ENCODE results near the gene REXO1. TPM values are rescaled to one million over a fixed set of nuclear protein-coding genes. Genes with fewer than 3 reads are reported as not detected.

Gene REXO1
- total RNA-seq, 3 donors from 2014 or later: 91.5 to 95.0 (median 94.4) TPM

DNA sequence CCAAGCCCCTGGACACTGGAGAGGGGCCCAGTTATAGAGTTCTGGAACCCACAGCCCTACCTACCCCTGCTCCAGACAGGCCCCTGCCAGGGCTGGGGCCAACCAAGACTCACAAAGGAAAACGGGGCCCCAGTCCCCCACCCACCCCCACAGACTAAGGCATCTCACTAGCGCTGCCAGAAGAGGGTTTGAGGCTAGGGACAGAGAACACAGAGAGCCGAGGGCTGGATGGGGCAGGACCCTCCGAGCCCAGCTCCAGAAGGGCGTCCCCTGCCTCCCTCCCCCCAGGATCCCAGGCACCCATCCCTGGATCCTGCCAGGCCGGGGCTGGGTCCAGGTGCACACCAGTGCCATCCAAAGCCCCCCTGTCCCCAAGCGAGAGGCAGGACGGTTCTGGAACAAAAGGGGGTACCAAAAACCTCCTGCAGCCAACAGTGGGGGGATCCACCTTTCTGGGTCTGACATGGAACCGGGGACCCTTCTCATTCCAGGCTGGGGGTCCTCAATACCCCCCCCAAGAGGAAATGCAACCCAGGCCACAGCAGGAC is 4.4 kb upstream of the REXO1 start:
- Mint-ChIP-seq H3K9me3 (no peaks in the 10 kb centered on the region), H3K27me3 (ENCODE audit: low read depth) (no peaks in the 10 kb centered on the region), H3K4me1 (ENCODE audit: low read depth) (peaks cover 55% of the 10 kb centered on the region), H3K4me3 (peak overlapping the region; percentile 35), H3K36me3 (ENCODE audit: insufficient read depth) (peaks cover 2% of the 10 kb centered on the region)
- DNase-seq (no peak), ATAC-seq (no peak)

DNA sequence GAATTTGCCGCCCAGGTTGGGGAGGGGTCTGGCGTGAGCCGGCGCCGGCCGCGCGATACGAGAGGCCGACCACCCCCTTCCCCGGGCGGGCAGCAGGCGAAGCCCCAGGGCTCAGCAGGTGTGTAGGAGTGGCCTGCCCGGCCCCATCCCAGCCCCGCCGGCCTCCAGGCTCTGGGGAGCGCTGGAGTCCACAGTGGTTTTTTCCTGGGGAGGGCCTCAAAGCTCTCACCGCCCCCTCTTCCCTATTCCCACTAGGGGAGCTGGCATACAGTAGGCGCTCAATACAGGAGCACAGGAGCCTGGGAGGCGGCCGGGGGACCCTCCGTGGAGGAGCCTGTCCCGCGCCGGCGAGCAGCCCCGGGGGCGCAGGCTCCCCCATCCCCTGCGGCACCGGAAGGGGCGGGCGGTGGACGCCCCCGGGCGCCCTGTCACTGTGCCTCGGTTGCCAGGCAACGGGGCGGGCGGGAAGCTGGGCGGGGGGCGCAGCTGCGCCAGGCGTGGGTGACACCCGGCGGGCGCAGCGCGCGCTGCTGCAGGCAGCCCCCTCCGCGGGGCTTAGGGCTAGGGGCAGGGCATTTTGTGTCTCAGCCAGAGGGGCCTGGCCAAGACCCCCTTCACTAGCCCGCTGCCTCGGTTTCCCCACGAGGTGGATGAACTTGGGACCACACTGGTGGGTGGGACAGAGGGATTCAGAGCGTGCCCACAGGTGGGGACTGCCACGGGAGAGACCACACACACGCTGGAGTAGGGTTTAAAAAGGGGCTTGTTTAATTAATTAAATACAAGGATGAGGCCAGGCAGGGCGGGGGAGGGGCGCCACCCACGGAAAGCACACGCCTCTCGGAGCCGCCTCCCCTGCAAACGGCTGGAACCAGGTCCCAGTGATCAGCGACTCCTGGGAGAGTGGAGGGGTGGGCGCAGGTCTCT is 3.6 kb upstream of the REXO1 start:
- peak in 1 of 2 donors; percentile 4 for ATAC-seq
- Mint-ChIP-seq H3K4me3 (peak overlapping the region; percentile 35), H3K9me3 (no peaks in the 10 kb centered on the region), H3K36me3 (ENCODE audit: insufficient read depth) (peaks cover 3% of the 10 kb centered on the region), H3K27me3 (ENCODE audit: low read depth) (no peaks in the 10 kb centered on the region), H3K4me1 (ENCODE audit: low read depth) (peaks cover 60% of the 10 kb centered on the region)
- DNase-seq: peak; percentile 71

DNA sequence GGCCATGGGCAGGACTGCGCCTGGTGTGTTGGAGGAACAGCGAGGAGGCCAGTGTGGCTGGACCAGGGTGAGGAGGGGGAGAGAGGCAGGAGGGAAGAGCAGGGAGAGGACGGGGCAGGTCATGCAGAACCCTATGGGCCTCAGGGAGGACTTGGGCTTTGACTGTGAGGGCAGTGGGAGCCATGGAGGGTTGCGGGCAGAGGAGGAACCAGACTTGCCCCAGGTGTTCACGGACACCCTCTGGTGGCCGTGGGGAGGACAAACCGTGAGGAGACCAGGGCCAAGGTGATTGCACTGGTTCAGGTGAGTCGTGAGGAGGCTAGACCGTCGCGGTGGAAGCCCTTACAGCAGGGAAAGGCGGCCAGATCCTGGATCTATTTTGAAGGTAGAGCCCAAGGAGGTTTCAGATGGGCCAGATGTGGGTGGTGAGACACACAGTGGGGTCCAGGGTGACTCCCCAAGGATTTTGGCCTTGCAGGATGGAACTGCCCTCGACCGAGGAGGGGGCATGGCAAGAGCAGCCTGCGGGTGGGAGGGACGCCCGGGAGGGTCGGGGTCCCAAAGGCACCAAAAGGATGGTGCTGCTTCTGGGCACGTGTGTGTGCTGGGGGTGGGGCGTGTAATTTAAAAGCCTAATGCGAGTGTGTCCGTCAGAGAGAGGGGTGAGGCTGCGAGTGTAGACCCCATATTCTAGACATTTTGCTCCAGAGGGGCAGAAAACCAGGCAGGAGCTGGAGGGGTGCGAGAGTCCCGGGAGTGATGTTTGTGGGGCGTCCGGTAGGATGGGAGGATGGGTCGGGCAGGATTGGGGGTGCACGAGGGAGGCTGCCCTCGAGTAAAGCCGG is 2.7 kb upstream of the REXO1 start:
- no peaks in the 10 kb centered on the region for H3K9me3 Mint-ChIP-seq
- H3K4me3 Mint-ChIP-seq: peak overlapping the region; percentile 56
- peaks cover 3% of the 10 kb centered on the region for H3K36me3 Mint-ChIP-seq (ENCODE audit: insufficient read depth)
- peaks cover 64% of the 10 kb centered on the region for H3K4me1 Mint-ChIP-seq (ENCODE audit: low read depth)
- no peak for DNase-seq
- ATAC-seq: no peak
- no peaks in the 10 kb centered on the region for H3K27me3 Mint-ChIP-seq (ENCODE audit: low read depth)

DNA sequence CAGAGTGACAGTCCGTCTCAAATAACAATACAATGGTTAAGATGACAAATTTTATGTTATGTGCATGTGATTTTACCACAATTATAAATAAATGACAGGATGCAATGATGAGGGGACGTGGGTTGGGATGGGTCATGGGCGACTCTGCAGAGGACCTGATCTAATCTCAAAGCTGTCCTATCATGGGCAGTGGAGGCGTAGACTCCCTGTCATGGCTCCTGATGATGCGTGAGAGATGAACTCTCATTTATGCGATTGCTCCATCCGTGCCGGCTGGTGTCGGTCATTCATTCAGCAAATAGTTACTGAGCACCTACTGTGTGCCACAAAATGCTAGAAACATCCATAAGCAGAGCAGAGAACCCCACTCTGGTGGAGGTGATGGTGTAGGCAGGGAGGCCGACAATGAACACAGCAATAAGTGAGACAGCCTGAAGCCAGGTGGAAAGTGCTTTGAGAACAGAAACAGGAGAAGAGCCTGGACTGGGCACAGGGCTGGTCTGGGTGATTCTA is 1.7 kb upstream of the REXO1 start:
- ATAC-seq: no peak
- Mint-ChIP-seq H3K36me3 (ENCODE audit: insufficient read depth) (peaks cover 3% of the 10 kb centered on the region), H3K27me3 (ENCODE audit: low read depth) (no peaks in the 10 kb centered on the region), H3K9me3 (no peaks in the 10 kb centered on the region), H3K4me3 (peak overlapping the region; percentile 42), H3K4me1 (ENCODE audit: low read depth) (peaks cover 59% of the 10 kb centered on the region)
- DNase-seq: no peak

DNA sequence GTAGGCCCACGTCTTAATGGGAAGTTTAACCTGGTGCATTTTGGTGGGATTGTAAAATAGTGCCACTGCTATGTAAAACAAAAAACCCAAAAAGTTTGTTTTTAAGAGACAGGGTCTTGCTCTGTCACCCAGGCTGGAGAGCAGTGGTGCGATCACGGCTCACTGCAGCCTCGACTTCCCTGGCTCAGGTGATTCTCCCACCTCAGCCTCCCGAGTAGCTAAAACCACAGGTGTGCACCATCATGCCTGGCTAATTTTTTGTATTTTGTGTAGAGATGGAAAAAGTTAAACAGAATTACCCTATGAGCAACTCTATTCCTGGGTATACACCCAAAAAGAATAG is 820 bp upstream of the REXO1 start:
- H3K27me3 Mint-ChIP-seq (ENCODE audit: low read depth): no peaks in the 10 kb centered on the region

DNA sequence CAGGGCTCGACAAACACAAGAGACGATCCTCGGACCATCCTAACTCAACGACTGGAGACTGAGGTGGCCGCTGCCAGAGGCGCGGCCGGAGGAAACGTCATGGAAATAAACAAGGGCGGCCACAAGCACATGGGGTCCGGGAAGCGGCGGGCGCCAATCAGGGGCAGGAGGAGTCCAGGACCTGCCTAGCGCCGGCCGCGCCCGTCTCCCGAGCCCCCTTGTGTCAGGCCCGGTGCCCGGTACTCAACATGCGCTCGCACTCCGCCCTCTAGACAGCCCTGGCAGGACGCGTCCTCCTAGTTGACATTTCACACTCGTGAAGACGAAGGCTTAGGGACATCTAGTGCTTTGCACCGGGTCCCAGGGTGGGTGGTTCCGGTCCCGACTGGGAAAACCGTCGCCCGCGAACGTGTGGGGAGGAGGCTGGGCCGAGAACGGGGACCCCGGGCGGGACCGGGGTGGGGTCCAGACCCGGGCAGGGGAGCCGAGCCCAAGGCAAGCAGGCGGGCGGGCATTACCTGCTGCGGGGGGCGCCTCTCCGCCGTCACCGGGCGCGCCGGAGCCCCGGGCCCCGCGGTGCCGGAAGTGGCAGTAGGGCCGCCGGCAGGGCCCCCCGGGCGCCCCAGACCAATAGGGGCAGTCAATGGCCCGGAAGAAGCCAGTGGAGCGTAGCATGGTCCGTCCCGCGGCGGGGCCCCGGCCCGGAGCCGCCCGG is 442 bp downstream of the REXO1 start:
- Mint-ChIP-seq H3K4me1 (ENCODE audit: low read depth) (peaks cover 60% of the 10 kb centered on the region), H3K9me3 (no peaks in the 10 kb centered on the region), H3K4me3 (peak overlapping the region; percentile 93), H3K27me3 (ENCODE audit: low read depth) (no peaks in the 10 kb centered on the region), H3K36me3 (ENCODE audit: insufficient read depth) (peaks cover 1% of the 10 kb centered on the region)
- ATAC-seq (peak; percentile 34 to 44), DNase-seq (no peak)

More for the DNA sequence above, 820 bp upstream of the REXO1 start:
- H3K36me3 Mint-ChIP-seq (ENCODE audit: insufficient read depth): peaks cover 3% of the 10 kb centered on the region
- no peak for ATAC-seq
- H3K4me3 Mint-ChIP-seq: no peak overlapping the region
- peaks cover 59% of the 10 kb centered on the region for H3K4me1 Mint-ChIP-seq (ENCODE audit: low read depth)
- no peak for DNase-seq
- H3K9me3 Mint-ChIP-seq: no peaks in the 10 kb centered on the region

DNA sequence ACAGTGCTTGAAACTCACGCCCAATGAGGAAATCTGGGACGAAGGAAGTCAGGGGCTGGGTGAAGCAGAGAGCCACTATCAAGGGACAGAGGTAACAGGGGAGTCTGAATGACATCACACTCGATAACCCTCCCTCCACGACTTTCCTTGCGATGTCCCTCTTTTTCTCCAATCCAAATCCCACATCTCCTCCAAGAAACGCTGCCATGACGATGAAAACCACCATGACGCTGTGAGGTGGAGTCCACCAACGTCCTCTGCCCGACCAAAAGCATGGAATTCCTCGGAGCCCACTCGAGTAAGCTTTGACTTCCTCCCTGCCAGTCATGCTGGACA is 967 bp downstream of the REXO1 start:
- Mint-ChIP-seq H3K27me3 (ENCODE audit: low read depth) (no peaks in the 10 kb centered on the region), H3K36me3 (ENCODE audit: insufficient read depth) (peaks cover 3% of the 10 kb centered on the region), H3K9me3 (no peaks in the 10 kb centered on the region), H3K4me1 (ENCODE audit: low read depth) (peaks cover 62% of the 10 kb centered on the region), H3K4me3 (peak overlapping the region; percentile 93)
- ATAC-seq (no peak), DNase-seq (no peak)

DNA sequence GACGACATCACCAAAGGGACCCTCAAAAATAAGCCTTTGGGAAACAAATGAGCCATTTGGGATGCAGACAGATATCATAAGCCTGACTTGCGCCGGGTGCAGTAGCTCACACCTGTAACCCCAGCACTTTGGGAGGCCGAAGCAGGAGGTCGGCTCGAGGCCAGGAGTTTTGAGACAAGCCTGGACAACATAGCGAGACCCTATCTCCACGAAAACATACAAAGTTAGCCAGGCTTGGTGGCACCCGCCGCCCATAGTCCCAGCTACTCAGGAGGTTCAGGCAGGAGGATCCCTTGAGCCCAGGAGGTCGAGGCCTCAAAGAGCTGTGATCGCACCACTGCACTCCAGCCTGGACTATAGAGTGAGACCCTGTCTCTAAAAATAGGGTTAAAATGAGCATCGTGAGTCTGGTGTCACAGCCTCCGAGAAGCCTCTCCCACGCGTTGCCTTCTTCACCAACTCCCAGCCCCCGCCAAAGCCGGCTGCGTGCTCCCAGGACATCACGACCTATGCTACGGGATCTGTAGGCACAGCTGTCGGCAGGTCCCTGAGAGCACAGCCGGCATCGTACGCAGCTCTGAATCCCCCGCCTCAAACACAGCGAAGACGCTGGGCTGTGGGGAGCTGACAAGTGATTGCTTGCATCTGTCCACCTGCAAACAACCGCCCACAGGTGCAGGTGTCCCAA is 1.6 kb downstream of the REXO1 start:
- Mint-ChIP-seq H3K4me1 (ENCODE audit: low read depth) (peaks cover 66% of the 10 kb centered on the region), H3K36me3 (ENCODE audit: insufficient read depth) (peaks cover 3% of the 10 kb centered on the region), H3K27me3 (ENCODE audit: low read depth) (no peaks in the 10 kb centered on the region), H3K9me3 (no peaks in the 10 kb centered on the region), H3K4me3 (peak overlapping the region; percentile 93)
- DNase-seq (no peak), ATAC-seq (no peak)

DNA sequence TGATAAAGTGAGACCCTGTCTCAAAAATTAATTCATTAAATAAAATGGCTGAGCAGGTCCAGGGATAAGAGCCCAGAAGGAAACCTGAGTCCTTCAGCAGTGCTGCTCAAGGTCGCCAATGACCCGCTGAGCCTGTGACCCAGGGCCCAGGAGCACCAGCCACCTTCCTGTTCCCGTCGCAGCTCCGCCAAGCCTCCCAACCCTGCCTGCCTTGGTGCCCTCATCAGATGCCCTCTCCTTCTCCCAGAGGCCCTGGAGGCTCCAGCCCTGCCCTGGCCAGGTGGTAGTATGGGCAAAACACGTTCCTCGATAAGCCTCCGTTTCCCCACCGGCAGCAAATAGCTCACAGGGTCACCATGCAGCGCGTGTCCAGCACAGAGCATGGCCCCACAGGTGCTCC is 2.6 kb downstream of the REXO1 start:
- no peaks in the 10 kb centered on the region for H3K27me3 Mint-ChIP-seq (ENCODE audit: low read depth)
- no peak for ATAC-seq
- no peaks in the 10 kb centered on the region for H3K9me3 Mint-ChIP-seq
- peaks cover 7% of the 10 kb centered on the region for H3K36me3 Mint-ChIP-seq (ENCODE audit: insufficient read depth)
- peak overlapping the region; percentile 93 for H3K4me3 Mint-ChIP-seq
- peaks cover 64% of the 10 kb centered on the region for H3K4me1 Mint-ChIP-seq (ENCODE audit: low read depth)
- DNase-seq: no peak

DNA sequence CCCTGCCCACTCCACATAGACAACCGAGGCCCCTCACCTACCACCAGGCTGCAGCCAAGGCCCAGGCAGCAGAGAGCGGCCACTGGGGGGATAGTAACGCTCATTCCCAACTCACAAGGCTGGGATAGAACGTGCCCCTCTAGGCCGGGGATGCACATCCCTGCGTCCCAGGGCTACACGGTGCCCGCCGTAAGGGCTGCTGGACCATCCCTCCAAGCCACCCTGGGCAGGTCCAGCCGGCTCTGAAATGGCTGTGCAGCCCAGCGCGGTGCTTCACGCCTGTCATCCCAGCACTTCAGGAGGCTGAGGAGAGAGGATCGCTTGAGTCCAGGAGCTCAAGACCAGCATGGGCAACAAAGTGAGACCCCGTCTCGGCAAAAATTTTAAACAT is 3.2 kb downstream of the REXO1 start:
- H3K27me3 Mint-ChIP-seq (ENCODE audit: low read depth): no peaks in the 10 kb centered on the region
- DNase-seq: no peak
- no peak overlapping the region for H3K4me3 Mint-ChIP-seq
- no peaks in the 10 kb centered on the region for H3K9me3 Mint-ChIP-seq
- ATAC-seq: no peak
- peaks cover 7% of the 10 kb centered on the region for H3K36me3 Mint-ChIP-seq (ENCODE audit: insufficient read depth)
- peaks cover 67% of the 10 kb centered on the region for H3K4me1 Mint-ChIP-seq (ENCODE audit: low read depth)

DNA sequence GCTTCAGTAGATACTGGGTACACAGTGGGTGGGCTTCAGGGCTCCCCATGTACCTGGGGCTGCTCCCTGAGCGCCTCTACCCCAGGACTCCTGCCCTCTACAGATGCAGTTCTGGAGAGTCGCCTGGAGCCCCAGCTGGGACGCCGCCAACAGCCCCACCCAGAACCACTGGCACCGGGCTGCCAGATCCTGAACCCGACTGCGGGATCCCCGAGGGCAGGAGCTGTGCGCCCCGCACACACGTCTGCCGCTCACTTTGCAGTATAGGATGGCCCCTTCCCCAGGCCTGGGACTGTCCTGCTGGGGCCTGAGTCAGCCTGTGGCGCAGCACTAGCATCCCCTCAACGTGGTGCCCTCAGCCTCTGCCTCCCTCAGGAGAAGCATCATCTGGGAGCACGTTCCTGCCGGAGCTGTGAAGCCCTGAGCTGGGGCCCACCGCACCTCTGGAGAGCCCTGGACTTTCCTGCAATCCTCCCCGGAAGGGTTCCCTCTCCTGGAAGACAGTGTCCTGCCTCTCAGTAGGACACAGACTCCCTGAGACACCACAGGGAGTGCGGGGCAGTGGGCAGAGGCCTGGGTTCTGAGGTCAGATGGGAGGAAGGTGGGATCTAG is 3.7 kb downstream of the REXO1 start:
- Mint-ChIP-seq H3K4me1 (ENCODE audit: low read depth) (peaks cover 66% of the 10 kb centered on the region), H3K27me3 (ENCODE audit: low read depth) (no peaks in the 10 kb centered on the region), H3K4me3 (no peak overlapping the region), H3K36me3 (ENCODE audit: insufficient read depth) (peaks cover 7% of the 10 kb centered on the region), H3K9me3 (no peaks in the 10 kb centered on the region)
- DNase-seq: no peak
- ATAC-seq: no peak

DNA sequence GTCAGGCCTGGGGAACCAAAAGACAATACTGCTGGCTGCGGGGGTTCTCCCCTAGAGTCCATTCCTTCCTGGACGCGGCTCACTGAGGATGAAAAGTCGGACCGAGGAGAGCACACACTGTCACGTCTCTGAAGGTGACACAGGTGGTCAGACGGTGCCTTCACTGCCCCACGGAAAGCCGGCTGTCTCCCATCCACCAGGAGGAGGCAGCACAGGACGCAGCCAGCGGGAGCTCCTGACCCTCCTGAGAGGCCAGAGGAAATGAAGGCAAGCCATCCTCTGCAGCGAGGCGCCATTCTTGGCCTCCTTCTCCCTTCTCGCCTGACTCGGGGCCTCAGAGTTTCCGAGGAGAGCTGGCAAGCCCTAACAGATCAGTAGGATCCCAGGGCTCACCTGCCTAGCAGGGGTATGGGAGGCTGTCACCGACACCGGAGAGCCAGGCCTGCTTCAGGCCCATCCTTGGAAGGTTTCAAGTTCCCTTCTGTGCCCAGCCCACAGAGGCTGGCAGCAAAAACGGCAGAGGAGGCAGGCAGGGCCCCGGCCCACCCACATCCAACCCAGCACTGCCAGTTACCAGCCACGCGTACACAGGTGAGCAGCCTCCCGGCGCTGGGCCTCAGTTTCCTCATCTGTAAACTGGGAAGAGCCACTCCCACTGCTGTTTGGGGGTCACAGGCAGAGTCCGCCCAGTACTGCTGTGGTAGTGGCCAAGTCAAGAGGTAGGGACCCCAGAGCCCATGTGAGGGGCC is 4.5 kb downstream of the REXO1 start:
- H3K4me1 Mint-ChIP-seq (ENCODE audit: low read depth): peaks cover 64% of the 10 kb centered on the region
- ATAC-seq (no peak), DNase-seq (no peak)
- peaks cover 7% of the 10 kb centered on the region for H3K36me3 Mint-ChIP-seq (ENCODE audit: insufficient read depth)
- no peaks in the 10 kb centered on the region for H3K9me3 Mint-ChIP-seq
- H3K27me3 Mint-ChIP-seq (ENCODE audit: low read depth): no peaks in the 10 kb centered on the region
- no peak overlapping the region for H3K4me3 Mint-ChIP-seq

DNA sequence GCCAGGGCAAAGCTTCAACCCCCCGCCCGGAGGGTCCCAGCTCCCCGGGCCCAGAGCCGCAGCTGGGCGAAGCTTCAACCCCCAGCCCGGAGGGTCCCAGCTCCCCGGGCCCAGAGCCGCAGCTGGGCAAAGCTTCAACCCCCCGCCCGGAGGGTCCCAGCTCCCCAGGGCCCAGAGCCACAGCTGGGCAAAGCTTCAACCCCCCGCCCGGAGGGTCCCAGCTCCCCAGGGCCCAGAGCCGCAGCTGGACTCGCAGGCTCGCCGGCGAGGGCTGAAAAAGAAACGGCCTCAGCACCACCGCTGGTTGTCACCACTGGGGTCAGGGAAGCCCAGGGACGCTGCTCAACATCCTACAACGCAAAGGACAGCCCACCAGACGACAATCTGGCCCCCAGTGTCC is 5.2 kb downstream of the REXO1 start:
- H3K4me3 Mint-ChIP-seq: no peak overlapping the region
- peaks cover 7% of the 10 kb centered on the region for H3K36me3 Mint-ChIP-seq (ENCODE audit: insufficient read depth)
- DNase-seq (no peak), ATAC-seq (no peak)
- H3K9me3 Mint-ChIP-seq: no peaks in the 10 kb centered on the region
- H3K4me1 Mint-ChIP-seq (ENCODE audit: low read depth): peaks cover 62% of the 10 kb centered on the region
- H3K27me3 Mint-ChIP-seq (ENCODE audit: low read depth): no peaks in the 10 kb centered on the region
